ENCODE results near the gene CES4A.

- TF ChIP-seq POLR2A (IDR thresholded peaks at IDR 0.05) (no peak), CTCF (IDR thresholded peaks at IDR 0.05) (no peak)
These were observed 19.5 kb upstream of the CES4A start for GRCh38 chr16:66968847-66969246.

Measured in Peyer's patch (tissue), 4 donors.